GM12874 (cell line): Measurements from ENCODE around the gene EPN2.

Experiments
- CTCF ChIP-seq: IDR thresholded peaks from 2 replicates; pipeline ENCODE4 v1.5.1; 2011; ENCODE audit warnings: low read depth, mild to moderate bottlenecking, control low read depth, low read length, moderate library complexity; ENCODE audit not compliant: insufficient read depth

The EPN2 gene

DNA sequence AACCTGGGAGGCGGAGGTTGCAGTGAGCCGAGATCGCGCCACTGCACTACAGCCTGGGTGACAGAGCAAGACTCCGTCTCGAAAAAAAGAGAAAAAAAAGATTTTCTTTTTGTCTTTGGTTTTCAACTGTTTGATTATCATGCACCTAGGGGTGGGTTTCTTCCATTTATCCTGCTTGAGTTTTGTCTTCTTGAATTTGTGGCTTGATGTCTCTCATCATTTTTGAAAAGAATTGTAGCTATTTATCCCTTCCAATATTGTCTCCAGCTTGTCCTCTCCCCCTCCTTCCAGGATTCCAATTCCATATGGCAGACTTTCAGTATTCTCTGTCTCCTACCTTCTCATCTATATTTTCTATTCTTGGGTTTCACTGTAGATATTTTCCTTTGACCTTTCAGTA, 117.6 kb downstream of the EPN2 start:
- TF ChIP-seq CTCF, result no peak

GRCh38 chr17:19357351-19357750, 120.2 kb downstream of the EPN2 start:
- no peak for TF ChIP-seq CTCF

DNA sequence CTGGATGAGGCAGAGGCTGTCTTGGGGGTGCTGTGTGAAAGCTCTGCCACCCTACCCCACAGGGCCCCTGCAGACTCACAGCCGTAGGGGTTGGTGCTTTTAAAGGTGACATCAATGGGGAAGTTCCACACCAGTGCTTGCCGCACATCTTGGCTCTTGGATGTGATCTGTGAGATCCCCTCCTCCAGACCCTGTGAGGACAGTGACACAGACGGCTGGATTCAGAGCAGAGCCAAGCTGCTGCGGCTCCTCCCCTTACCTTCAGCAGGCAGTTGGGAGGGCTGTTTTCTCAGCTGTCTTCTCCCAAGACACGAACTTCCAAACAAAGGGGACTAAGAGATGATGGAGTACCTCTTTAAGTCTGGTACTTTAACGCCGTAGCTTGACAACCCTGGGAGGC, 120.6 kb downstream of the EPN2 start:
- no peak for TF ChIP-seq CTCF

DNA sequence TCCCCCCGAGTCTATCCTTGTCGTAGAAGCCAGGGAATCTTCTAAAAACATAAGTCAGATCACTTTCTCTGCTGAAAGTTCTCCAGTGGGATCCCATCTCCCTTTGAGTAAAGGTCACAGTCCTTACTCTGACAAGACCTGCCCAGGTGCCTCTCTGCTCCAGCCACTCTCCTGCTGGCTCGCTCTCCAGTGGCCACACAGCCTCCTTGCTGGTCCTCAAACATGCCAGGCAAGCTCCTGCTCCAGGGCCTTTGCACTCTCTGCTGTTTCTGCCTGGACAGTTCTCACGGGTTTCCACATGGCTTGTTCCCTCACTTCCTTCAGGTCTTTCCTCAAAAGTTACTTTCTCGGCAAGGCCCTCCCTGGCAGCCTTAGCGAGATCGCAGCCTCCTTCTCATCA, 122.0 kb downstream of the EPN2 start:
- TF ChIP-seq CTCF, result no peak

GRCh38 chr17:19359856-19360255, 122.7 kb downstream of the EPN2 start:
- no peak for TF ChIP-seq CTCF

DNA sequence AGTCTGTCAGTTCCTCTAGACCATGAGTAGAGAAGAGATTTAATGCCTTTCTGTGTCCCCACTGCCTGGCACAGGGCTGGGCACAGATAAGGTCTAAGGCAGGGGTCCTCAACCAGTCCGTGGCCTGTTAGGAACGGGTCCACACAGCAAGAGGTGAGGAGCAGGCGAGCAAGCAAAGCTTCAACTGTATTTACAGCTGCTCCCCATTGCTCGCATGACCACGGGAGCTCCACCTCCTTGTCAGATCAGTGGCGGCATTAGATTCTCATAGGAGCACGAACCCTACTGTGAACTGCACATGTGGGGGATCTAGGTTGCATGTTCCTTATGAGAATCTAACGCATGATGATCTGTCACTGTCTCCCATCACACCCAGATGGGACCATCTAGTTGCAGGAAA, 123.6 kb downstream of the EPN2 start:
- TF ChIP-seq CTCF, result no peak

- TF ChIP-seq CTCF, result no peak
Measured at GRCh38 chr17:19361326-19361725, 124.2 kb downstream of the EPN2 start.

DNA sequence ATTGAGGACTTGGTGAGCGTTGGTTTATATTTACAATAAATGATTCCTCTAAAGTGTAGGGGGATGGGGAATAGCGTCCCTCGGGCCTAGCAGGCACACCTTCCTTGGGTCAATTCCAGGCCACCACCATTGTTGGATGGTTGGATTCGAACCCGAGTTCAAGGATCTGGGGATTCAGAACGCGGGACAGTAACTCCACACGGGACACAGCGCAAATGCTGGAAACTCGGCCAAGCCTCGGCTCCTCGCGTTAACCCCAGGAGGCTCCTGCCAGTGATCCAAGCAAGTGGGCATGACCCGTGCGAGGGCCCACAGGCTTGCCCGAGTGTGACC, 124.7 kb downstream of the EPN2 start:
- no peak for TF ChIP-seq CTCF
